MM.1S (cell line): ENCODE results near the gene SELENOF.

ENCODE experiments used
- CTCF ChIP-seq: fragments of 300-600 bp; sonication (generic); IDR thresholded peaks from 2 replicates; pipeline ENCODE4 v1.5.1; 2016; ENCODE audit warnings: antibody characterized with exemption, low read length, mixed read lengths
- EZH2 ChIP-seq: fragments of 300-600 bp; sonication (generic); optimal IDR thresholded peaks from 2 replicates; pipeline ENCODE3; 2017; ENCODE audit warnings: low read depth, mild to moderate bottlenecking, antibody characterized with exemption, low read length, mixed read lengths
- EZH2phosphoT487 ChIP-seq: fragments of 300-600 bp; sonication (generic); IDR thresholded peaks from 2 replicates; pipeline ENCODE4 v1.6.1; 2018; ENCODE audit warnings: antibody characterized with exemption, low read length

GRCh38 chr1:86914601-86914997, 673 bp upstream of the SELENOF start, which contains the start of gene HS2ST1:
- no peak for TF ChIP-seq CTCF
- no peak for TF ChIP-seq EZH2
- no peak for TF ChIP-seq EZH2phosphoT487
